Activated CD8-positive, alpha-beta memory T cell treated with anti-CD3 and anti-CD28 coated beads, Interleukin-2, amount 50 U/mL, for 1 hour (primary cell): ENCODE results near the gene TMEM163.

ENCODE experiments used
- DNase-seq: peaks from one replicate; pipeline ENCODE4 v3.0.0-alpha.2; 2020; ENCODE audit errors: extremely low read depth

TMEM163 gene

DNA sequence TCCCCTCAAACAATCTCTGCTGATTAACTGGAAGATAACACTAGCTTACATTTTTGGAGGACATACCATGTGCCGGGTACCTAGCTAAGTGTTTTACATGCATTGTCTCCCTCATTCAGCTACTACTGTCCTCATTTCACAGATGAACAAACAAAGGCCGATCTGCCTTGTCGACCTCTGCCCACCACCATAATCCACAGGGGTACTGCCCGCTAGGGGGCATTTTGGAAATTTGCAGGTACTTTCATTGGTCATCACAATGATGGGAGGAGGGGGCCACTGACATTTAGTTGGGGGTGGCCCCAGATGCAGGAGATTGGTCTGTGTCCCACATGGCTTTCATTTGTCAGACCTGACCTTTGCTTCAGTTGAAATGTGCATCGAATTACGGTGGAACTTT lies 3.9 kb upstream of the TMEM163 start:
- DNase-seq: no peak

DNA sequence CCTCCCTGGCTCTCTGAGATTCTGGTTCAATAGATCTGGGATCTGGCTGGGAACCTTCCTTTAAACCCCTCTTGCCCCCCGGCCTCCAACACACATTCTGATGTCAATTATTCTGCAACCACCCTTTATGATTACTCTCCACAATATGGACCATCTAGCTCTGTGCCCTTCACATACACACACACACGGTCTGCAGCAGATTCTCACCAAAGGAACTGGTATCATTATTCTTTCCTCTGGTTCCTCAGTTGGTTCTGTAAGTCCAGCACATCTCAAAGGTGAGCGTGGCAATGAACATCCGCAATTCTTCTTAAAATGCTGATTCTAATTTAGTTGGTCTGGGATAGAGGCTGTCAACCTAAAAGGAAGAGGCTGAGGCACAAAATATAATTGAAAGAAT lies 2.8 kb upstream of the TMEM163 start:
- DNase-seq: no peak

DNA sequence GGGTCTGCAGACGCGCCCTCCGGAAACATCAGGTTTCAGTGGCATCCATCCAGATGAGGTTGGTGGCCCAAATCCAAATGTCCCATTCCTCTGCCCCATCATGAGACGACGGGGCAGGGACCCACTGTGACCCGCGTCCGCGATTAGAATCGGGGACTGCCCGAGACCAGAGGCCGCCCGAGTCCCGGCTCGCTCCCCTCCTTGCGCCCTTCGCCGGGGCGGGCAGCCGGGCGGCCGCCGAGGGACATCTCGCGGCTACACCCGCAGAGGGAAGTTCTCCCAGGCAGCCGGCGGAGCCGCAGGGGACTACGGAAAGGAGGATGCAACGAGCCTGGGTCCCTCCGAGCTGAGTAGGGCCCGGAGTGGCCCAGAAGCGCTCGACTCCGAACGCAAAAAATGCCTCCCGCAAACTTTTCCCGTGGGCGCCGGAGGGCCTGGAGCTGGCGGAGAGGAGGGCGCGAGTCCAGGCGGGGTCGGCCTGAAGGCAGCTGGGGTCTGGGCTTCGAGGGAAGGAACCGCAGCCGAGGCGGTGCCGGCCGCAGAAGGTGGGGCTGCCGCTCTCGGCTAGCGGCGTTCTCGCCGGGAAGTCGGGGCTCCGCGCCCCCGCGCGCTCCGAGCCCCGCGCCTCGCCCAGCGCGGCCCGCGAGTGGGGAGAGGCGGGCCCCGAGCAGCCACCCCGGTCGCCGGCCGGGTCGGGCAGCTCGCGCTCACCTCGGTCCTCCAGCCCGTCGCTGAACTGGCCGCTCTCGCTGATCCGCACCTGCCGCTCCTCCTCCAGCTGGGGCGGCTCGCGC lies 580 bp downstream of the TMEM163 start:
- DNase-seq: no peak

DNA sequence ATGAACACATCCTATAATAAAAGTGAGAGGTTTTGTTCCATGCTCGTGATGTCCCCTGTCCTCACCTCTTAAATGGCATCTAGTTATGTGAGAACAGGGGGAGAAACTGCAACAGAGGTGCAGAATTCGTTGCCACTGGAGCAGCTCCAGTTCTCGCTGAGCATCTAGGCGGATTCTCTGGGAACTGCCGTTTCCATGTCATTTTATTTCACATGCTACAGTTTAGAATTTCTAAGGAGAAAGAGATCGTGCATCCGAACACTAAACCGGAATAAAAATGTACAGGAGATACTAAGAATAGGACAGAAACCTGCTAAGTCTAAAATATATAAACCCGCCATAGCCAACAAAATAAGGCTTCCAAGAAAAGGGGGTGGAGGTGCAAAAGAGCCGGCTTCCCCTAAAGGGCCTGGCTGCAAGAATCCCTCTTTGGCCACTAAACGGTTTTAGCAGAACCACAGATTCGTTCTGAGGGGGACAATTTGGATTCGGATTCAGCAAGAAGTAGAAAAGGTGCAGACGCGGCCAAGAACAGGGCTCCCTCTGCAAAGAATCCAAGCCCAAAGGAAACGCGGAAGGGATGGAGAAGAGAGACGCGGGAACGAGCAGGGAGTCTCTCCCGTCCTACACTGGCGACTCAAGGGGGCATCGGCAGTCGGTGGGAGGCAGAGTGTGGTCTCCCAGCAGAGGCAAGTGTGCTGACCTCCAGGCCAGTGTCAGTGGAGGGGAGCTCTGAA lies 1.3 kb downstream of the TMEM163 start:
- DNase-seq: no peak

GRCh38 chr2:134716721-134717243 lies 2.0 kb downstream of the TMEM163 start:
- DNase-seq: no peak

- DNase-seq: no peak
These were observed 2.7 kb downstream of the TMEM163 start for GRCh38 chr2:134715932-134716643.

- no peak for DNase-seq
These were observed 4.6 kb downstream of the TMEM163 start for GRCh38 chr2:134714228-134714627.

GRCh38 chr2:134713606-134714005 lies 5.2 kb downstream of the TMEM163 start:
- DNase-seq: no peak

- no peak for DNase-seq
These were observed 5.6 kb downstream of the TMEM163 start for GRCh38 chr2:134713176-134713575.

- no peak for DNase-seq
These were observed 6.1 kb downstream of the TMEM163 start for GRCh38 chr2:134712736-134713135.

DNA sequence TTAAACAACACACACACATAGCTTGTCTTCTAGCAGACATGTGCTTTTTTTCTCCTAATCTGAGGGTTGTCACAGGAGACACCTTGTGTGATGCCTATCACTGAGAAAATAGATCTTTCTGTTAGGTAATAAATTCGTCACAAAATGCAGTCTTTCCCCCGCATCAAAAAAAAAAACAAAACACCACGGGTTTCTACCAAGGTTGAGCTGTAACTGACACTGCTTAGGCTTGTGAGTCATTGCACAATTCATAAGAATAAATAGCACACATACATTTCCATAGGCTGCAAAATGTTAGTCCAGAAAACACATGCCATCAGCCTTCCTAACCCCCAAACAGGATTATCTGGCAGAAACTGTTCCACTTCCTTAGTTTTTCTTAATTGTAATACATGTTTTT lies 6.5 kb downstream of the TMEM163 start:
- DNase-seq: no peak

GRCh38 chr2:134711692-134712091 lies 7.1 kb downstream of the TMEM163 start:
- DNase-seq: no peak

- DNase-seq: no peak
These were observed 11.5 kb downstream of the TMEM163 start for GRCh38 chr2:134707330-134707676.

DNA sequence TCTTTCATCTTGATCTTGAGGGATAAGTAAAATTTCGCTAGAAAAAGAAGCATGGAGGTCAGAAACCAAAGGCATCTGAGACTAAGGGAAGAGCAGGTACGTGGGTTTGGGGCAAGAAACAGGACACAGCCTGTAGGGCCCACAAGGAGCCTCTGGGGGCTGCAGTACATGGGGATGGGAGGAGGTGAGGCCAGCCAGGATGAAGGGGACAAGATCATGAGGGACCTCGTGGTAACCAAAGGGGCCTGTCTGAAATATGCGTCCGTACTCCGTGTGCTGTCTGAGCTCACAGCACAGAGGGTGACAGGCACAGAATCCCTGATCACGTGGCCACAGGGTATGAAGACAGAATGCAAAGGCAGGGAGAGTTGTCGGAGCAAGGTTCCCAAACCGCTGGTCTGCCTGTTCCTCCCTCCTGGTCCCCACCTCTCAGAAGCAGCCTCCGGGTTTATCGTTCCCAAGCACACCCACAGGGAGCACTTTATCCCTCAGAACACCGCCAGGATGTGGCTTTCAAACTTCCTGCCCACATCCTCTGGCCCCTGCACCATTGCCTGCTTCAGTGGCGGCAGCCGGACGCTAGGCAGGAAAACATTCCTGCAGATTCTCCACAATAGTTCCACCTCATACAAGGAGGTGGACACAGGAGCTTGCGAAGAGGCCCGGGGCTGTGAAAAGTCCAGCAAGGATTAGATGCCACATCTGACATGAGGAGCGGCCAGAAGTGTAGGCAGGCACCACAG lies 12.0 kb downstream of the TMEM163 start:
- no peak for DNase-seq

- no peak for DNase-seq
These were observed 12.8 kb downstream of the TMEM163 start for GRCh38 chr2:134705861-134706586.

GRCh38 chr2:134704173-134704572 lies 14.6 kb downstream of the TMEM163 start:
- no peak for DNase-seq

DNA sequence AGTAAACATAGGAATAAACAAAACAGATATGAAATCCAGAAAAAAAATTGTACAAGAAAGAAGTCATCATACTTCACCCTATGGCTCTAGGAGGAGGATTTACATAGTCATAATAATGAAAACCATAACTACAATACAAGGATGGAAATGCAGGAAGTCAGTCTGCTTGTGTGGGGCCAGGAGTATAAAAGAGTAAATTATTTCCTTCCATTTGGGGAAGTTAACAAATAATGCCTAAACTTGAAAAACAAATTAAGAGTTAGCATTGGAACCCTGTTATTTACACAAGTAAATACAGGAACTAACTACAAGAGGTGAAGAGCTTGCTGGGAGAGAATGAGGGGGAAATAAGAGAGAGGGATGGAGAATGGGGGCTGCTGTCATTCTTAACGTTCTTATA lies 15.4 kb downstream of the TMEM163 start:
- no peak for DNase-seq

GRCh38 chr2:134700730-134701129 lies 18.1 kb downstream of the TMEM163 start:
- no peak for DNase-seq

- DNase-seq: no peak
These were observed 24.4 kb downstream of the TMEM163 start for GRCh38 chr2:134694411-134694810.

GRCh38 chr2:134693359-134694330 lies 25.2 kb downstream of the TMEM163 start:
- DNase-seq: no peak
